Activated CD8-positive, alpha-beta memory T cell treated with anti-CD3 and anti-CD28 coated beads, Interleukin-2, amount 50 U/mL, for 1 hour (primary cell): Measurements from ENCODE around the gene MRM1.
"Not testable (repeated sequence)": the region's sequence is repeated elsewhere in the genome, so short reads cannot be mapped to it uniquely, and the experiment has no call there.

ENCODE experiments used
- DNase-seq: peaks from one replicate; pipeline ENCODE4 v3.0.0-alpha.2; 2020; ENCODE audit errors: extremely low read depth

Gene MRM1

GRCh38 chr17:36600936-36601302, 464 bp upstream of the MRM1 start:
- DNase-seq: no peak

- no peak for DNase-seq
Observed at GRCh38 chr17:36602030-36602748, 806 bp downstream of the MRM1 start.

- DNase-seq: peak; percentile 34
Observed at GRCh38 chr17:36602924-36603384, 1.6 kb downstream of the MRM1 start.

GRCh38 chr17:36605028-36605427, 3.6 kb downstream of the MRM1 start:
- not testable (repeated sequence) for DNase-seq

- DNase-seq: no peak
Observed at GRCh38 chr17:36608280-36608679, 6.9 kb downstream of the MRM1 start.

GRCh38 chr17:36608794-36609497, 7.6 kb downstream of the MRM1 start:
- DNase-seq: no peak

GRCh38 chr17:36609498-36609862, 8.1 kb downstream of the MRM1 start:
- no peak for DNase-seq

GRCh38 chr17:36610474-36610873, 9.1 kb downstream of the MRM1 start:
- DNase-seq: no peak

- no peak for DNase-seq
Observed at GRCh38 chr17:36611345-36612072, 10.1 kb downstream of the MRM1 start.

- no peak for DNase-seq
Observed at GRCh38 chr17:36612323-36612722, 10.9 kb downstream of the MRM1 start.

- DNase-seq: no peak
Observed at GRCh38 chr17:36613155-36613554, 11.8 kb downstream of the MRM1 start.

GRCh38 chr17:36614081-36614480, 12.7 kb downstream of the MRM1 start:
- no peak for DNase-seq

GRCh38 chr17:36614933-36615332, 13.6 kb downstream of the MRM1 start:
- DNase-seq: no peak

- no peak for DNase-seq
Observed at GRCh38 chr17:36616061-36617029, 15.0 kb downstream of the MRM1 start.

GRCh38 chr17:36617773-36618172, 16.4 kb downstream of the MRM1 start:
- DNase-seq: no peak

GRCh38 chr17:36623281-36623680, 21.9 kb downstream of the MRM1 start:
- no peak for DNase-seq

GRCh38 chr17:36625188-36625587, 23.8 kb downstream of the MRM1 start:
- no peak for DNase-seq

- DNase-seq: no peak
Observed at GRCh38 chr17:36627101-36627500, 25.7 kb downstream of the MRM1 start.

- DNase-seq: no peak
Observed at GRCh38 chr17:36628576-36628975, 27.2 kb downstream of the MRM1 start.

GRCh38 chr17:36629252-36629847, 28.0 kb downstream of the MRM1 start:
- DNase-seq: peak; percentile 29

- no peak for DNase-seq
Observed at GRCh38 chr17:36629970-36630502, 28.7 kb downstream of the MRM1 start.
